NCI-H1417 (cell line): ENCODE data around the gene FGF2.
"Not testable (repeated sequence)": the region's sequence is repeated elsewhere in the genome, so short reads cannot be mapped to it uniquely, and the experiment has no call there.

ENCODE experiments used
- DNase-seq, 3 experiments: peaks; one replicate each; lab custom pipeline; 2025; lab: John Stamatoyannopoulos, UW

The FGF2 gene

GRCh38 chr4:122826553-122827257, at the start of gene FGF2:
TSS of gene FGF2 (plus strand) at chr4:122826831. CDS start at chr4:122827175, 344 bp downstream.
- DNase-seq = peak in 2 of 3 experiments; percentile 55 to 74

GRCh38 chr4:122776916-122777315, 49.7 kb upstream of the FGF2 start:
- peak in 2 of 3 experiments; percentile 22 to 77 for DNase-seq

- no peak for DNase-seq
These were observed 48.6 kb upstream of the FGF2 start for GRCh38 chr4:122777846-122778673.

GRCh38 chr4:122781486-122781885, 45.1 kb upstream of the FGF2 start:
- DNase-seq = no peak

GRCh38 chr4:122783301-122784215, 43.1 kb upstream of the FGF2 start:
- DNase-seq = peak in 1 of 3 experiments; percentile 9

- no peak for DNase-seq
These were observed 42.4 kb upstream of the FGF2 start for GRCh38 chr4:122784261-122784660.

- no peak for DNase-seq
These were observed 41.5 kb upstream of the FGF2 start for GRCh38 chr4:122785099-122785498.

- not testable (repeated sequence) for DNase-seq
These were observed 40.3 kb upstream of the FGF2 start for GRCh38 chr4:122786296-122786695.

GRCh38 chr4:122786920-122787319, 39.7 kb upstream of the FGF2 start:
- DNase-seq = not testable (repeated sequence)

GRCh38 chr4:122787940-122788339, 38.7 kb upstream of the FGF2 start:
- DNase-seq = no peak

GRCh38 chr4:122788935-122789334, 37.7 kb upstream of the FGF2 start:
- no peak for DNase-seq

GRCh38 chr4:122793811-122794210, 32.8 kb upstream of the FGF2 start:
- no peak for DNase-seq

- DNase-seq = no peak
These were observed 29.7 kb upstream of the FGF2 start for GRCh38 chr4:122796801-122797404.

GRCh38 chr4:122797405-122798094, 29.1 kb upstream of the FGF2 start:
- DNase-seq = peak in 1 of 3 experiments; percentile 14

GRCh38 chr4:122798101-122798500, 28.5 kb upstream of the FGF2 start:
- peak; percentile 18 to 81 (median 53) for DNase-seq

GRCh38 chr4:122798917-122799316, 27.7 kb upstream of the FGF2 start:
- no peak for DNase-seq

GRCh38 chr4:122803788-122804208, 22.8 kb upstream of the FGF2 start:
- DNase-seq = no peak

GRCh38 chr4:122806981-122807679, 19.5 kb upstream of the FGF2 start:
- no peak for DNase-seq

GRCh38 chr4:122810669-122811068, 16.0 kb upstream of the FGF2 start:
- no peak for DNase-seq

- DNase-seq = not testable (repeated sequence)
These were observed 14.8 kb upstream of the FGF2 start for GRCh38 chr4:122811781-122812180.
